HCT116 (cell line): ENCODE results near the gene GALNT2. TPM values are rescaled to one million over a fixed set of nuclear protein-coding genes. Genes with fewer than 3 reads are reported as not detected.

Experiments
- ATAC-seq: fragments of 200-7000 bp; cut with Tn5 transposase; 2 replicates; pipeline ENCODE4 v1.9.1; 2020; ENCODE audit warnings: mild to moderate bottlenecking, moderate library complexity
- BruUV-seq: library from RNA; stranded (reverse); fragments of 400-500 nt; replicated peaks from 2 replicates; lab custom pipeline; 2021; lab: Mats Ljungman, UMichigan
- CTCF ChIA-PET: fragments of 300-600 bp; sonication (Branson Sonifier 250); formaldehyde crosslinking; loops from one replicate; lab custom pipeline; 2021; ENCODE audit warnings: antibody characterized with exemption; lab: Charles Lee
- POLR2A ChIA-PET: fragments of 300-600, 350-600 bp; sonication (Branson Sonifier 250); formaldehyde crosslinking; loops from one replicate; lab custom pipeline; 2021; ENCODE audit warnings: antibody characterized with exemption; lab: Charles Lee
- RAD21 ChIA-PET, 2 experiments: fragments of 300-600 bp; sonication (Branson Sonifier 250); formaldehyde crosslinking; loops; one replicate each; lab custom pipeline; 2023; ENCODE audit warnings: low total read pairs in 2 of 2; ENCODE audit not compliant: uncharacterized antibody in 2 of 2, unreplicated experiment in 2 of 2, low non-redundant PET in 1 of 2; lab: Charles Lee
- DNase-seq: peaks from one replicate; pipeline ENCODE4 v3.0.0-alpha.2; 2010; ENCODE audit warnings: low read depth, low spot score
- H2AFZ ChIP-seq: fragments of 200-600 bp; shearing (Covaris generic), sonication (generic); 2 replicates; pipeline ENCODE4 v1.6.1; 2017; ENCODE audit warnings: low read depth, mixed run types, mixed read lengths, antibody characterized with exemption, low read length; ENCODE audit not compliant: poor library complexity, severe bottlenecking
- H3K27ac ChIP-seq: 2 replicates; pipeline ENCODE4 v1.5.1; 2012; ENCODE audit warnings: low read depth, low read length
- H3K27me3 ChIP-seq: fragments of 200-600 bp; sonication (generic); 2 replicates; pipeline ENCODE4 v1.6.1; 2016; ENCODE audit warnings: mixed run types, low read length, mixed read lengths; ENCODE audit not compliant: insufficient read depth
- H3K36me3 ChIP-seq, 2 experiments: fragments of 200-500 bp in 1 of 2; fragments of 200-600 bp in 1 of 2; sonication (Bioruptor generic) in 1 of 2; sonication (generic) in 1 of 2; 2 replicates each; pipeline versions ENCODE4 v1.5.1 to v1.6.1; 2014 to 2016; ENCODE audit warnings: low read length in 2 of 2, inconsistent platforms in 1 of 2, mixed read lengths in 1 of 2, mixed run types in 1 of 2; ENCODE audit not compliant: insufficient read depth in 2 of 2, control insufficient read depth in 1 of 2
- H3K4me1 ChIP-seq, 2 experiments: fragments of 200-600 bp in 1 of 2; sonication (generic) in 1 of 2; 2 replicates each; pipeline versions ENCODE4 v1.5.1 to v1.6.1; 2012 to 2017; ENCODE audit warnings: low read length in 2 of 2, inconsistent platforms in 1 of 2, mild to moderate bottlenecking in 1 of 2, mixed read lengths in 1 of 2, mixed run types in 1 of 2, moderate library complexity in 1 of 2; ENCODE audit not compliant: insufficient read depth in 2 of 2, control insufficient read depth in 1 of 2
- H3K4me2 ChIP-seq: fragments of 200-600 bp; sonication (generic); 2 replicates; pipeline ENCODE4 v1.6.1; 2017; ENCODE audit warnings: mixed run types, low read length, mixed read lengths
- H3K4me3 ChIP-seq, 2 experiments: fragments of 200-600 bp in 1 of 2; sonication (generic) in 1 of 2; replicated peaks in 1 of 2; 2 replicates each; pipeline ENCODE4 v1.5.1; 2011 to 2016; ENCODE audit warnings: low read length in 2 of 2, control low read depth in 1 of 2, low read depth in 1 of 2, mild to moderate bottlenecking in 1 of 2, mixed read lengths in 1 of 2, mixed run types in 1 of 2
- H3K79me2 ChIP-seq: fragments of 200-600 bp; sonication (generic); 2 replicates; pipeline ENCODE4 v1.6.1; 2017; ENCODE audit warnings: mild to moderate bottlenecking, mixed run types, low read length, moderate library complexity, mixed read lengths; ENCODE audit not compliant: insufficient read depth
- H3K9ac ChIP-seq: fragments of 200-600 bp; sonication (generic); 2 replicates; pipeline ENCODE4 v1.6.1; 2016; ENCODE audit warnings: low read length, mixed read lengths
- H3K9me2 ChIP-seq: fragments of 200-600 bp; sonication (generic), shearing (Covaris generic); 2 replicates; pipeline ENCODE4 v1.6.1; 2017; ENCODE audit warnings: mixed run types, mild to moderate bottlenecking, moderate library complexity; ENCODE audit not compliant: insufficient read depth
- H3K9me3 ChIP-seq, 2 experiments: fragments of 200-500 bp in 1 of 2; fragments of 200-600 bp in 1 of 2; sonication (Bioruptor generic) in 1 of 2; sonication (generic) in 1 of 2; 2 replicates each; pipeline ENCODE4 v1.6.1; 2014 to 2017; ENCODE audit warnings: low read length in 2 of 2, mixed read lengths in 2 of 2, inconsistent platforms in 1 of 2, low read depth in 1 of 2, mild to moderate bottlenecking in 1 of 2, mixed run types in 1 of 2, moderate library complexity in 1 of 2; ENCODE audit not compliant: control insufficient read depth in 1 of 2, insufficient read depth in 1 of 2
- H4K20me1 ChIP-seq: fragments of 200-600 bp; sonication (generic), shearing (Covaris generic); 2 replicates; pipeline ENCODE4 v1.6.1; 2017; ENCODE audit warnings: mixed run types, mild to moderate bottlenecking, moderate library complexity; ENCODE audit not compliant: insufficient read depth
- ATF3 ChIP-seq: IDR thresholded peaks from 2 replicates; pipeline ENCODE4 v1.6.1; 2012
- CBX3 ChIP-seq: IDR thresholded peaks from 2 replicates; pipeline ENCODE4 v1.6.1; 2012; ENCODE audit warnings: low read depth
- CTCF ChIP-seq, 3 experiments: fragments of 200-600 bp in 1 of 3; sonication (generic) in 1 of 3; IDR thresholded peaks in 2 of 3; conservative IDR thresholded peaks in 1 of 3; 2 replicates each; pipeline ENCODE4 v1.5.1; 2012 to 2017; ENCODE audit warnings: low read depth in 2 of 3, low read length in 2 of 3, antibody characterized with exemption in 1 of 3, borderline replicate concordance in 1 of 3, control low read depth in 1 of 3, mild to moderate bottlenecking in 1 of 3, mixed read lengths in 1 of 3, mixed run types in 1 of 3, moderate library complexity in 1 of 3; ENCODE audit not compliant: insufficient read depth in 1 of 3
- EGR1 ChIP-seq: IDR thresholded peaks from 2 replicates; pipeline ENCODE4 v1.6.1; 2012; ENCODE audit warnings: low read depth
- ELF1 ChIP-seq: IDR thresholded peaks from 2 replicates; pipeline ENCODE4 v1.6.1; 2012; ENCODE audit warnings: low read depth, borderline replicate concordance
- EZH2 ChIP-seq: fragments of 200-600 bp; sonication (generic); IDR thresholded peaks from 2 replicates; pipeline ENCODE4 v1.6.1; 2017; ENCODE audit warnings: antibody characterized with exemption, mixed run types
- FOSL1 ChIP-seq: IDR thresholded peaks from 2 replicates; pipeline ENCODE4 v1.6.1; 2012; ENCODE audit warnings: low read depth
- JUND ChIP-seq: IDR thresholded peaks from 2 replicates; pipeline ENCODE4 v1.6.1; 2012
- POLR2A ChIP-seq: IDR thresholded peaks from 2 replicates; pipeline ENCODE4 v1.7.0; 2011; ENCODE audit warnings: borderline replicate concordance; ENCODE audit not compliant: insufficient read depth, insufficient read length; ENCODE audit errors: extremely low read depth
- POLR2AphosphoS5 ChIP-seq: IDR thresholded peaks from 2 replicates; pipeline ENCODE4 v1.6.1; 2011; ENCODE audit warnings: mild to moderate bottlenecking, low read depth, low read length, moderate library complexity
- RAD21 ChIP-seq: IDR thresholded peaks from 2 replicates; pipeline ENCODE4 v1.6.1; 2012; ENCODE audit warnings: low read depth, mild to moderate bottlenecking
- SIN3A ChIP-seq: IDR thresholded peaks from 2 replicates; pipeline ENCODE4 v1.6.1; 2012; ENCODE audit warnings: low read depth
- SP1 ChIP-seq: IDR thresholded peaks from 2 replicates; pipeline ENCODE4 v1.6.1; 2012; ENCODE audit warnings: low read depth
- SRF ChIP-seq: IDR thresholded peaks from 2 replicates; pipeline ENCODE4 v1.6.1; 2012; ENCODE audit warnings: low read depth
- TCF7L2 ChIP-seq: IDR thresholded peaks from 2 replicates; pipeline ENCODE4 v1.7.0; 2011; ENCODE audit warnings: borderline replicate concordance, inconsistent platforms; ENCODE audit not compliant: insufficient read depth, insufficient read length; ENCODE audit errors: extremely low read depth
- YY1 ChIP-seq: IDR thresholded peaks from 2 replicates; pipeline ENCODE4 v1.6.1; 2011; ENCODE audit warnings: low read length, low read depth, moderate library complexity, mild to moderate bottlenecking; ENCODE audit not compliant: insufficient replicate concordance; ENCODE audit errors: extremely low read depth
- ZFX ChIP-seq: fragments of 450-650 bp; IDR thresholded peaks from 2 replicates; pipeline ENCODE4 v1.6.1; 2017
- ZNF274 ChIP-seq: fragments of 200-500 bp; sonication (Bioruptor generic); IDR thresholded peaks from 2 replicates; pipeline ENCODE4 v1.6.1; 2014; ENCODE audit warnings: mild to moderate bottlenecking, low read depth, low read length, inconsistent platforms
- intact Hi-C: fragments of 100-400 bp; cut with micrococcal nuclease; formaldehyde crosslinking; loops from 2 replicates; pipeline ENCODE4 v1.10.0; 2022
- total RNA-seq: library from RNA; stranded (reverse); gene quantifications from one replicate; pipeline ENCODE4 v1.2.1, GENCODE V29; 2021; ENCODE audit not compliant: unreplicated experiment
- TF ChIP-seq, protein P1 (sequence below): IDR thresholded peaks from 2 replicates; pipeline ENCODE4 v1.6.1; 2012

The GALNT2 gene
- total RNA-seq, 1 experiment from 2014 or later = 40.8 TPM

GRCh38 chr1:230205719-230206198, 138.7 kb downstream of the GALNT2 start (continued):
- TF ChIP-seq TCF7L2 (no peak), ZNF274 (no peak), SRF (no peak), CTCF (IDR thresholded peaks at IDR 0.05 in 2 of 3, conservative IDR thresholded peaks at IDR 0.05 in 1 of 3; ENCODE audit: borderline replicate concordance in 1 of 3, insufficient read depth in 1 of 3, low read depth in 2 of 3, low read length in 2 of 3) (no peak)

DNA sequence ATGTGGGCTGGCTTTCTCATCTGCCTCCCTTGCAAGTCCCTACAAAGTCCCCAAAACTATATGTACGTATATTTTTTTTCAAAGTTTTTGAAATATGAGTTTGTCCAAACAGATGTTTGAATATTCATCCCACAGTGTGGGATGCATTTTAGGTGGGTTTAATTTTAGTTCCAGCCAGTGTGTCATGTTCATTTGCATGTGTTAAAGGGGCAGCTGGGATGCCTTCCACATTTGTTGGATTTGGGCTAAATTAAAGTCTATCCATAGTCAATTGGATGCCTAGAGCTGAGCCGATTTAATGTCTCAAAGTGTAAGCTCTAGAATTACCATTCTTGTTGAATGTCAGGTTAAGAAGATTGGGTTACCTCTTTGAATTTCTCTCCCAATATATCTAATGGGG, 139.2 kb downstream of the GALNT2 start:
- Histone ChIP-seq H3K9me3 (no peaks in the 10 kb centered on the region), H3K27me3 (no peaks in the 10 kb centered on the region), H3K79me2 (no peaks in the 10 kb centered on the region), H3K9me2 (no peaks in the 10 kb centered on the region), H3K4me1 (no peaks in the 10 kb centered on the region), H3K27ac (no peak overlapping the region), H3K4me2 (no peak overlapping the region), H3K4me3 (no peak overlapping the region), H2AFZ (no peak overlapping the region), H4K20me1 (no peaks in the 10 kb centered on the region), H3K36me3 (no peaks in the 10 kb centered on the region), H3K9ac (no peak overlapping the region)
- CTCF ChIA-PET = no interaction called here
- TF ChIP-seq POLR2AphosphoS5 (no peak), YY1 (no peak), POLR2A (no peak), ZFX (no peak), ELF1 (no peak), SRF (no peak), JUND (no peak), SP1 (no peak), ATF3 (no peak), EZH2 (no peak), TCF7L2 (no peak), EGR1 (no peak), SIN3A (no peak), CBX3 (no peak), RAD21 (no peak), FOSL1 (no peak), CTCF (IDR thresholded peaks at IDR 0.05 in 2 of 3, conservative IDR thresholded peaks at IDR 0.05 in 1 of 3; ENCODE audit: borderline replicate concordance in 1 of 3, insufficient read depth in 1 of 3, low read depth in 2 of 3, low read length in 2 of 3) (no peak)
- TF ChIP-seq, protein P1, sequence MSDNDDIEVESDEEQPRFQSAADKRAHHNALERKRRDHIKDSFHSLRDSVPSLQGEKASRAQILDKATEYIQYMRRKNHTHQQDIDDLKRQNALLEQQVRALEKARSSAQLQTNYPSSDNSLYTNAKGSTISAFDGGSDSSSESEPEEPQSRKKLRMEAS = no peak
- POLR2A ChIA-PET = no interaction called here
- DNase-seq (no peak), ATAC-seq (no peak)
- RAD21 ChIA-PET = no interaction called here
- BruUV-seq = no TSS peak
- intact Hi-C loops = no loop called here
